ENCODE data around the gene ADAM15.

DNA sequence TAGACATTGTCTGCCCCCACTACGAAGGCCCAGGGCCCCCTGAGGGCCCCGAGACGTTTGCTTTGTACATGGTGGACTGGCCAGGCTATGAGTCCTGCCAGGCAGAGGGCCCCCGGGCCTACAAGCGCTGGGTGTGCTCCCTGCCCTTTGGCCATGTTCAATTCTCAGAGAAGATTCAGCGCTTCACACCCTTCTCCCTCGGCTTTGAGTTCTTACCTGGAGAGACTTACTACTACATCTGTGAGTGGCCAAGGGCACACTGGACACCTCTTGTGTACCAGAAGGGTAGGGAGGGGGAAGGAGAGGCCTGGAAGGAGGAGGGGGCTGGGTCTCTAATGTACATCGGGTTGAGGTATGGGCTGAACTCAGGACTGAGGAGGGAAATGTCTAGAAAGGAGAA, 15.7 kb downstream of the ADAM15 start:
- no peak for TF ChIP-seq POLR2A (IDR thresholded peaks at IDR 0.05; ENCODE audit: low read depth)
- no peak for TF ChIP-seq CTCF (IDR thresholded peaks at IDR 0.05)
- TF ChIP-seq POLR2AphosphoS5 (IDR thresholded peaks at IDR 0.05), result no peak

Data from esophagus muscularis mucosa (tissue), 3 donors.